Measurements from ENCODE around the gene DPH7.
"Not testable (repeated sequence)": the region's sequence is repeated elsewhere in the genome, so short reads cannot be mapped to it uniquely, and the experiment has no call there.

The DPH7 gene

DNA sequence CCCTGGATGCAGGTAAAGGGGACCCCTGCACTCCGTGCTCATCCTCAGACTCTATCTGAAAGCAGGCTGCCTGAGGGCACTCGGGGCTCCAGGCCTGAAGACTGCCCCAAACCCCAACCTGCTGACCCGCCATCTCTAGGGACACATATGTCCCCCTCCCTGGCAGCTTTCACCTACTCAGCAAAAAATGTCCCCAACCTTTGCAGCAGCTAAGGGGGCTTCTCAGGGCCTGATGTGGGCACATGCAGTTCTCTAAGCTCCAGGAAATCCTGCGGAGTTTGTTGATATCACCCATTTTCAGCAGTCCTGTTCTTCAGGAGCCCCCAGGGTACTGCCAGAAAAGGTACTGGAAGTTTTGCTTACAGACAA lies 2.2 kb upstream of the DPH7 start:
- no peak for DNase-seq (ENCODE audit: low read depth, low spot score)

DNA sequence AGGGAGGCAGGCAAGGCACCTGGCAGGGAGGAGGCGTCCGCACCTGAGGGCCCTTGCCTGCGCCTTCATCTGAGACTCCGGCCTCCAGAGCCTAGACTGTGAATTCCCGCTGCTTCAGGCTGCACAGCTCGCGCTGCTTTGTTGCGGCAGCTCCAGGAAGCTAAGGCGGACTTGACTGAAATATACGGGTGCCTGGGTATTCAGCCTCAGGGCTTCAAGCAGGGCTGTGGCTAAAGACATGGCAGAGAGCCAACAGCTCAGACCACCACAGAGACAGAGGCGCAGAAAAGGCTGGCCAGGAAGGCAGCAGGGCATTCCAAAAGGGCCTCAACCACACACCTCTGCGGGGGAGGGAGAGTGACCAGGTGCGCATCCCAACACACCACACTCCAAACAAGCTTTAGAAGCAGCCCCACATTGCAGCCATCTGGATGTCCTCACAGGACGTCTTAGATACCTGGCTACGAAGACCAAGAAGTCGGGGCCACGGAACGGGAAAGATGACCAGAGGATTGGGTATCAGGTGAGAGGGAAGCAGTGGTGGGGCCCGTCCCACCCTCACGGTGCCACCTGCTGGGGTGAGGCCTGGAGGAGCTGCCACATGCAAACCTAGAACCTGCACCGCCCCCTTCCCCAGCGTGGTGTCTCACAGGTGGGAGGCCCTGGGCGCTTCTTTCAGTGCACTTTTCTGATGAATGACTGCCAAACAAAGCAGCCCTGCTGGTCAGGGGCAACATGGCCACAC lies 1.7 kb upstream of the DPH7 start:
- no peak for DNase-seq (ENCODE audit: low read depth, low spot score)

DNA sequence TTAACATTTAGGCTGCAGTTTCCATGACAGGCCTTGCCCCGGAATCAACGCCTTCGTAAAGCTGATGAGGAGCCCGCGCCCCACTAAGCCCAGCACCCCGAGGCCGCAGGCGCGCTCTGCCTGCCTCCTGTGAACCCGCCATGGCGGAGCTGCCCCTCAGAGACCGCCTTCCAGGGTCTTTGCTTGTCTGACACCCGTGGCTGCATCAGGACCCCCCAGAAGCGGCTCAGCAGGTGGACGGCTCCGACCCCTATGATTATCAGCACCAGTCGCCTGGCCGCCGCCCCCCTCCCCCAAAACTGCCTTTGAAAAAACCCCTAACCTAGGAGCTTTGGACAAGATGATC lies 507 bp upstream of the DPH7 start:
- no peak for DNase-seq (ENCODE audit: low read depth, low spot score)

DNA sequence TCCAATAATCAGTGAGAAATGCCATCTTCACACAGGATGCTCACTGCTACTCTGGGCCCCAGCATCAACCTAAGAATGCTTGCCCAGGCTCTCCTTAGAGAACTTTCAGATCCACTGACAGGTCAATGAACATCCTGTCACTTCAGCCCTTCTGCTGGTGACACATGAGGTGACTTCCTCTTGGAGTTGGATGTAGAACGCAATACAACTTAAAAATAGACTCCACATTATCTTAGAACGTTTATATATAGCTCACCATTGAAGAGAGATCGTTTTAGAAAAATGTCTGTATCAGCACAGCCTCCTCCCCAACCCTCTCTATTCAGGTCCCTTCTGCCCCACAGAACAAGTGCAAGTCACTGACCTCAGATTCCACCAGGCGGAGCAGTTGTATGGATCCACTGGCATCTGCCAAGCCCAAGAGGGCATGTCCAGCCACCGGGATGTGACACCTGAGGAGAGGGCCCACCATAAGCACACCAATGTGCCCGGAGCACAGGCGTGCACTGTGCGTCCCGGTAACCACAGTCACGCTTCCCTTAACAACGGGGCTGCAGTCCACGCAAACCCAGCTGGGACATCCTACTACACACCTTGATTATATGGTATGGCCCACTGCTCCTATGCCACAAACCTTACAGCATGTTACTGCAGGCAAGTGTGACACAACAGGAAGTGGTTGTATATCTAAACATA lies 2.9 kb downstream of the DPH7 start:
- DNase-seq (ENCODE audit: low read depth, low spot score), result no peak

DNA sequence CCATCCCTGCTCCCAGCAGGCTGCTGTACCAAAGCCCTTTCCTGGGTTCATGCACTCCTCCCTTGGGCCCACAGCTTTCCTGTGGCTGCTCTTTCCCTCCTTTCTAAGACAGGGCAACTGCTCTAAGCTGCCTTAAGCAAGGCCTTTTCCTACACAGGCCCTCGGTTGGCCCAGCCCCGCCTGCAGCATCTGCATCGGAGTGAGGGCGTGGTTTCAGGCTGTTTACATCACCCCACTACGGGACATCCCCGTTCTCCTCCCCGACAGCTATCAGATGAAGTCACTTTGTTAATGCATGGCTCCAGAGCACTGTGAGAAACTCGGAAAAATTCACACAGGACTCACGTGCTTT lies 3.4 kb downstream of the DPH7 start:
- no peak for DNase-seq (ENCODE audit: low read depth, low spot score)

DNA sequence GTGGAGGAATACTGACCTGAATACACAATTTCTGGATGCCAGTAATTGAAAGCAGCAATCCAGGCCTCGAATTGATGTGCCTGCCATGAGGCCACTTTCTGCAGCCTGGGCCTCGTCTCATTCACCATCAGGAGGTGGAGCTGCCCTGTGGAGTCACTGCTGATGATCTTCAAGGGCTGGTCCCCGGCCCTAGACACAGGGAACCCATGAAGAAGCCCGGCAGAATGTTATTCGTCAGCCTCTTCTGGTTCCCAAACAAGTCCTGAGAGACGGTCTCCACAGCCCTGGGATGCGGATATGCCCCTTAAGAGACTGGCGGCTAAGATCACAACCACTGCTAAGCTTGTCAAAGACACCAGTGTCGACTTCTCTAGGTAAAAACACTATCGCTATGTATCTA lies 4.5 kb downstream of the DPH7 start:
- no peak for DNase-seq (ENCODE audit: low read depth, low spot score)

DNA sequence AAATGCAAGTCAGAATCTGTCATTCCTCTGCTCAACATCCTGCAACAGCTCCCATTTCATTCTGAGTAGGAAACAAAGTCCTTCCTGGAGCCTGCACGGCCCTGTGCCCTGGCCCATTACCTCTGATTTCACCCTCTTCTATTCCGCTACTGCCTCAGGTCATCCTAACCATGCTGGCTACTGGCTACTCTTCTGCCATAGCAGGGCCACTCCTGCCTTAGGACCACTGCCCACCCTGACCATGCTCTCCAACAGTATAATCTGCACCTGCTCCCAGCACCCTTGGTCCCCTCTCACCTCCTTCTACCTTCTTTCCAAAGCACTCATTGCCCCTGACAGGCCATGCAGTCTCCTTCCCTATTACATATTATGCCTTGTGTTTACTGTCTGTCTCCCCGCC lies 8.2 kb downstream of the DPH7 start:
- no peak for DNase-seq (ENCODE audit: low read depth, low spot score)

DNA sequence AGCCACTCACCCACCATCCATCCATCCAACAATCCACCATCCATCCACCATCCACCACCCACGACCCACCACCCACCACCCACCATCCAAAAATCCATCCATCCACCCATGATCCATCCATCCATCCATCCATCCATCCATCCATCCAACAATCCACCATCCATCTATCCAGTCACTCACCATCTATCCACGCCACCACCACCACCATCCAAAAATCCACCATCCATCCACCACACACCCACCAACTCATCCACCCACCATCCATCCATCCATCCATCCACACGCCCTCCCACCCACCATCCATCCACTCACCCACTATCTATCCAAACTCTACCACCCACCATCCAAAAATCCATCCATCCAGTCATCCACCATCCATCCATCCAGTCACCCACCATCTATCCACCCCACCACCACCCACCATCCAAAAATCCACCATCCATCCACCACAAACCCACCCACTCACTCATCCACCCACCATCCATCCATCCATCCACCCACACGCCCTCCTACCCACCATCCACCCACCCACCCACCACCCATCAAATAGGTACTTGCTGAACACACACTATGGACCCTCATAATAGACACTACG lies 9.0 kb downstream of the DPH7 start:
- no peak for DNase-seq (ENCODE audit: low read depth, low spot score)

DNA sequence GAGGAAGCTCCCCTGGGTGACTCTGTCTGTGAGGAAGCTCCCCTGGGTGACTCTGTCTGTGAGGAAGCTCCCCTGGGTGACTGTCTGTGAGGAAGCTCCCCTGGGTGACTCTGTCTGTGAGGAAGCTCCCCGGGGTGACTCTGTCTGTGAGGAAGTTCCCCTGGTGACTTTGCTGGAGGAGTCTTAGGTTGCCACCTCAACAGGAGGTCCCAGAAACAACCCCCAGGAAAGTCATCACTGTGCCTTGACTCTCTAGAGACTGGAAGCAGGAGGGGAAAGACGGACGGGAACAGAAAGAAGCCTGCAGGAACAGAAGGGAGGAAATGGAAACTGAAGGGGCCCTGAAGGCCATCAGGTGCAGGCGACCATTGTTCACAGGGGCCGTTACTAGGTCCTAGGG lies 10.3 kb downstream of the DPH7 start:
- DNase-seq (ENCODE audit: low read depth, low spot score), result not testable (repeated sequence)

DNA sequence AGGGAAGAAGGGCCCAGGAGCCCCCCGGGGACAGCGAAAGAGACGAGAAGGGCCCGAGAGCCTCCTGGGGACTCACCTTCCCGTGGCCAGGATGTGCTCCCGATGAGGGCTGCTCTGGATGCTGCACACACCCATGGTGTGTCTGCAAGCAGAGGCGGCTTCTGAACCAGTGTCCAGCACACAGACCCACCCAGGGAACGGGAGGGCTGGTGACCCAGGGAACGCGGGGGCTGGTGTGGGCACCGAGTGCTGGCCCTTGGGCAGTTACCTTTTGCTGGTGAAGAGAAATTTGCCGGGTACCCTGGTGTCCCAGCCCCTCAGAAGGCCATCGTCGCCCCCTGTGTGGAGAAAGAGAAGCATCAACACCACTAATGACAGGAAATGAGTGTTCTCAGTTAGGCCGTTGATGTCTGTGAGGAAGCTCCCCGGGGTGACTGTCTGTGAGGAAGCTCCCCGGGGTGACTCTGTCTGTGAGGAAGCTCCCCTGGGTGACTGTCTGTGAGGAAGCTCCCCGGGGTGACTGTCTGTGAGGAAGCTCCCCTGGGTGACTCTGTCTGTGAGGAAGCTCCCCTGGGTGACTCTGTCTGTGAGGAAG lies 13.8 kb downstream of the DPH7 start:
- no peak for DNase-seq (ENCODE audit: low read depth, low spot score)

DNA sequence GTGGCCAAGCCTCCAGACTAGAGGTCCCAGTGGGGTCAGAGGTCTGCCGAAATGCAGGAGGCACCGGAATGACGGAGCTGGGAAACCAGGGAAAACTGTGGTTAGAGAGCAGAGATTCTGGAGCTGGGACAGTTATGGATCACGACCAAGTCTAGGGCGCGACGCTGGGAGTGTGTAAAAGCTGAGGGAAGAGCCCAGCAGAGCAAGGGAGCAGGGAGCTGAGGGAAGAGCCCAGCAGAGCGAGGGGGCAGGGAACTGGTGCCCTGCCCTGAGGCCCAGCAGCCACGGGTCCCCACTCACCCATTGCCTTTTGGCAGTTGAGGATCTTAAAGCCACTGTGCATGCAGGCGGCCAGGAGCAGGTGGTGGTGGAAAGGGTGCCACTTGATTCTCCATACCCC lies 14.6 kb downstream of the DPH7 start:
- no peak for DNase-seq (ENCODE audit: low read depth, low spot score)

DNA sequence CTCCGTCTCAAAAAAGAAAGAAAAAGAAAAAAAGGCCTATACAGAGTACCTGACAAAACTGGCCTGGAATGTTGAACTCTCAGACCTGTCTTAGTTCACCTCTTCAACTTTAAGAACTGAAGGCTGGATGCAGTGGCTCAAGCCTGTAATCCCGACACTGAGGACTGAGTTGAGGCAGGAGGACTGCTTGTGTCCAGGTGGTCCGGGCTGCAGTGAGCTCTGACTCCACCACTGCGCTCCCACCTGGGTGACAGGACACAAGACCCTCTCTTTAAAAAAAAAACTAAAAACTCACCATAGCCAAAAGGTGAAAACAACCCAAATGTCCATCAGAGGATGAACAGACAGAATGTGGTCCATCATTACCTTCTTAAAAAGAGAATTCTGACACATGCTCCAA lies 20.6 kb downstream of the DPH7 start:
- no peak for DNase-seq (ENCODE audit: low read depth, low spot score)

DNA sequence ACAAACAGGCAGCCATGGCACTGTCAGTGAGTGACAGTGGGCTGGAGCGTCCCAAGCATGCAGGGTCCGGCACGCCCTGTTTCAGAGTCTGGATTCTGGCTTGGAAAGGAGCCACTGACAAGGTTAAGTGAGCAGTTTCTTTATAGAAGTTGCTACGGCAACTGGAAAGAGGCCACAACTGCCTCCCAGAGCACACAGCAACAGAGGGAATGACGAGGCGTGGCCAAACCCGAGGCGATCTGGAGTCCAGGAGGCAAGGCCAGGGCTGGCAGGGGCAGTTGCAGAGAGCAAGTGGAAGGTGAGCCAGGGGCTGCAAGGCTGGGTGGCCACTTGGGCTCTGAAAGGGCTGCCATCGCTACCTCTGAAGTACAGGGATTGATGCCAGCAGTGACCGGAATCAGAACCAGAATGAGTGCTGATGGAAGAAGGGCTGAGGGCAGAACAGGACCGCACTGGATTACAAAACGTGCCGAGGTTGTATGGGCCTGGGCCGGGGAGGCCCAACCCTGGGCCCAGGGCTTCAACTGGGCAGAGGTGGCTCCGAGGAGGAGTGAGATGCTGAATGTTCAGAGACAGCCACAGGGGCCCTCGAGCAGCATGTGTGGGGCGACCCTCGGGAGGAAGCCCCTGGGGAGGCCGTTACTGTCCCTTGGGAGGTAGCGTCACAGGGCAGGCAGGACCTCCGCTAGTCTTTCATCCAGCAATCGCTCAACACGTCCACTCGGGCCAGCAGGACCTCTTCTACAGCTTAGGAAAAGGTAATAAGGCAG lies 22.5 kb downstream of the DPH7 start:
- DNase-seq (ENCODE audit: low read depth, low spot score), result no peak

DNA sequence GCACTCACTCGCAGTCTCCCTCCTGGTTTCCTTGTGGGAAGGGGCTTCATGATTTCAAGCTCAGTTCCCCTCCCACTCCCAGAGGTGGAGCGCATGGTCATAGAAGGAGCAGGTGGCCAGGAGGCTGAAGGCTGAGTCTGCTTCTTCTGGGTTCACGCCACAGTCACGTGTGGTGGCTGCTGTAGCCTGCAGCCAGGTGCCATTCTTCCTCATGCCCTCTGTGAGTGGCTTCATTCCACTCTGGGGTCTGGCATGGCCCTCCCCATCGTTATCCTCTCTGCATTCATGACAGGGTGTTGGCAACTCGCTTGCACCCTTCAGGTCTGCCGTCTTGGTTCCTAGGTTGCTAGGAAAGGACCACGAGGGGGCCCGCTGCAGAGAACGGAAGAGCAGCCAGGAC lies 23.5 kb downstream of the DPH7 start:
- DNase-seq (ENCODE audit: low read depth, low spot score), result no peak

DNA sequence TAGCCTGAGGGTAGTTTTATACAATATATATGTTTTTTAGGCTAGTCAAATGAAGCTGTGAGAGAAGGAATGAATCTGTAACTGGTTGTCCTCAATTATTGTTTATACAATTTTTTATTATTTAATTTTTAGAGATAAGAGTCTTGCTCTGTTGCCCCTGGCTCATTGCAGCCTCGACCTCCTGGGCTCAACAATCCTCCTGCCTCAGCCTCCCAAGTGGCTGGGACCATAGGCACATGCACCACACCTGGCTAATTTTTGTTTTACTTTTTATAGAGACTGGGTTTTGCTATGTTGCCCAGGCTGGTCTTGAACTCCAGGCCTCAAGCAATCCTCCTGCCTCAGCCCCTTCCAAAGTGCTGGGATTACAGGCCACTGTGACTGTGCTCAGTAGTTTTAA lies 24.4 kb downstream of the DPH7 start:
- DNase-seq (ENCODE audit: low read depth, low spot score), result no peak

DNA sequence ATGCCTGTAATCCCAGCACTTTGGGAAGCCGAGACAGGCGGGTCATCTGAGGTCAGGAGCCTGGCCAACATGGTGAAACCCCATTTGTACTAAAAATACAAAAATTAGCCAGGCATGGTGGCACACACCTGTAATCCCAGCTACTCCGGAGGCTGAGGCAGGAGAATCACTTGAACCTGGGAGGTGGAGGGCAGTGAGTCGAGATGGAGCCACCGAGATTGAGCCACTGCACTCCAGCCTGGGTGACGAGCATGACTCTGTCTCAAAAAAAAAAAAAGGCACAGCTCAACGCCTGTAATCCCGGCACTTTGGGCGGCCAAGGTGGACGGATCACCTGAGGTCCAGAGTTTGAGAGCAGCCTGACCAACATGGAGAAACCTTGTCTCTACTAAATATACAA lies 25.1 kb downstream of the DPH7 start:
- not testable (repeated sequence) for DNase-seq (ENCODE audit: low read depth, low spot score)

DNA sequence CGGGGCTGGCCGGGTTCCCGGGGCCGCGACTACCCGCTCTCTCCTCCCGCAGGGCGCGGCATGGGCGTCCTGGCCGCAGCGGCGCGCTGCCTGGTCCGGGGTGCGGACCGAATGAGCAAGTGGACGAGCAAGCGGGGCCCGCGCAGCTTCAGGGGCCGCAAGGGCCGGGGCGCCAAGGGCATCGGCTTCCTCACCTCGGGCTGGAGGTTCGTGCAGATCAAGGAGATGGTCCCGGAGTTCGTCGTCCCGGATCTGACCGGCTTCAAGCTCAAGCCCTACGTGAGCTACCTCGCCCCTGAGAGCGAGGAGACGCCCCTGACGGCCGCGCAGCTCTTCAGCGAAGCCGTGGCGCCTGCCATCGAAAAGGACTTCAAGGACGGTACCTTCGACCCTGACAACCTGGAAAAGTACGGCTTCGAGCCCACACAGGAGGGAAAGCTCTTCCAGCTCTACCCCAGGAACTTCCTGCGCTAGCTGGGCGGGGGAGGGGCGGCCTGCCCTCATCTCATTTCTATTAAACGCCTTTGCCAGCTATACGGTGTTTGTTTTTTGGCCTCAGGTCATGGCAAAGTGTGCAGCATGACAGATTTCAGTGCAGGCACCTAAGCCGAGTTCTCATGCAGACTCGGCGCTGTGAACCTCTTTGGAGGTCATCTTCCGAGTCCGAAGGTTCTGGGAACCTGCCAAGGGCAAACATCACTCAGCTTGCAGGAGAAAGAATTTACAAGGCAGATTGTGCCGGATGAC lies 26.5 kb downstream of the DPH7 start:
- DNase-seq (ENCODE audit: low read depth, low spot score), result no peak

DNA sequence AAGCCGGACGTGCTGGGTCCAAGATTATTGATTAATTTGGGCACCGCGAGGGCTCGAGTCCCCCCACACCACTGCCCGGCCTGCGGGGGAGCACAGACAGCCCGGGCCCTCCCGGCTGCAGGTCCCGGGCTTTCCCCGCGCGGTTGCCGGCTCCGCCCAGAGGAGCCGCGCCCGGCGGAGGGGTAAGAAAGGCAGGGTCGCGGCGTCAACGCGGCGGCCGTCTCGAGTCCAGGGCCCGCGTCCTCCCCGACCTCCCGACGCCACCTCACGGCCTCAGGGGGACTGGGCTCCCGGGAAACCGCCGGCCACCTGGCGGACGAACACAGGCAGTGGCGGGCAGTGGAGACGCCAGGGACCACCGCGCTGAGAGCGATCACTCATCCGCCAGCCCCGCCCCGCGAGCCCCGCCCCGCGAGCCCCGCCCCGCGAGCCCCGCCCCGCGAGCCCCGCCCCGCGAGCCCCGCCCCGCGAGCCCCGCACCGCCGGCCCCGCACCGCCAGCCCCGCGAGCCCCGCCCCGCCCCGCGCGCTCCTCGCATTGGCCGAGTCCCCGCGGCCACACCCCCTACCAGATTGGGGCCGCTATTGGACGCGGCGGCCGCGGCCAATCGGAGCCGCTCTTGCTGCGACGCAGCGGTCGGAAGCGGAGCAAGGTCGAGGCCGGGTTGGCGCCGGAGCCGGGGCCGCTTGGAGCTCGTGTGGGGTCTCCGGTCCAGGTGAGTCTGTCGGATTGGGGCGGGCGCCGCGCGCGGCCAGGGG lies 27.3 kb downstream of the DPH7 start, which contains the start of gene MRPL41:
Gene MRPL41, plus strand, starts transcription at position 616 of the 758 bp plus-strand sequence. CDS start 203 bp downstream, outside the sequence.
- no peak for DNase-seq (ENCODE audit: low read depth, low spot score)

DNA sequence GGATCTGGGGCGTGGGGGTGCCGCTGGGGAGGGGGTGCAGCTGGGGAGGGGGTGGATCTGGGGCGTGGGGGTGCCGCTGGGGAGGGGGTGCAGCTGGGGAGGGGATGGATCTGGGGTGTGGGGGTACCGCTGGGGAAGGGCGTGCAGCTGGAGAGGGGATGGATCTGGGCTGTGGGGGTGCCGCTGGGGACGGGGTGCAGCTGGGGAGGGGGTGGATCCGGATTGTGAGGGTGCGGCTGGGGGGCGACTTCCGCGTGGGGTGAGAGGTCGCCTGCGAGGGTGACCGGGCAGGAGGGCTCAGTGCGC lies 27.8 kb downstream of the DPH7 start:
- not testable (repeated sequence) for DNase-seq (ENCODE audit: low read depth, low spot score)

DNA sequence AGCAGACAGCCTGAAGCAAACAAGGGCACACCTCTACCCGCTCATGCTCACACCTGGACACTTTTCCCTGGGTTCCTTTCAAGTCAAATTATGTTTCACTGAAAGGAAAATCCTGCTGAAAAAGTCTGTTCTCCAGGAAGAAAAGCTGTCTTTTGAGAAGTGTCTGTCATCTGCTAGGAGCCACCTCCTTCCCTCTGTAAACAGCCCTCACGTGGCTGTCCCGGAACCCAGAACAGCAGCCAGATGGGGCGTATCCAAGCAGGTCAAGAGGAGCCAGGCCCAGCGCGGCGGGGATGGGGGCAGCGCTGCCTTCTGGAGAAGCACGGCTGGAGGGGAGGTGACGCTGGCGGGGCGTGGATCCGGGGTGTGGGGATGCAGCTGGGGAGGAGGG lies 28.5 kb downstream of the DPH7 start, which contains the start of gene PNPLA7:
Gene PNPLA7, minus strand, starts transcription at position 172 of the 391 bp plus-strand sequence. CDS start 205 bp downstream, outside the sequence.
- DNase-seq (ENCODE audit: low read depth, low spot score), result no peak

All from smooth muscle cell of the brain vasculature (primary cell).